WTC11 (cell line): Measurements from ENCODE around the gene SCYGR7.

Experiments used
- ATF1 ChIP-seq: sonication (generic); formaldehyde crosslinking; IDR thresholded peaks from 2 replicates; pipeline ENCODE4 v1.8.1; 2023; ENCODE audit warnings: mild to moderate bottlenecking, moderate library complexity, missing genetic modification reagents
- CREB1 ChIP-seq: sonication (generic); formaldehyde crosslinking; IDR thresholded peaks from 2 replicates; pipeline ENCODE4 v1.8.0; 2023; ENCODE audit warnings: mild to moderate bottlenecking, missing genetic modification reagents
- CTCF ChIP-seq: fragments of 200-600 bp; IDR thresholded peaks from 2 replicates; pipeline ENCODE4 v1.8.0; 2022; ENCODE audit warnings: antibody characterized with exemption
- SP1 ChIP-seq: sonication (generic); formaldehyde crosslinking; conservative IDR thresholded peaks from 2 replicates; pipeline ENCODE4 v1.8.1; 2022; ENCODE audit warnings: missing genetic modification reagents
- ZNF121 ChIP-seq: sonication (generic); formaldehyde crosslinking; IDR thresholded peaks from 2 replicates; pipeline ENCODE4 v1.8.0; 2023; ENCODE audit warnings: missing genetic modification reagents
- ZNF423 ChIP-seq: fragments of 250-450 bp; sonication (Bioruptor Pico); IDR thresholded peaks from 2 replicates; pipeline ENCODE4 v2.1.2; 2022; ENCODE audit warnings: mild to moderate bottlenecking, moderate library complexity
- TF ChIP-seq, protein P1 (sequence below): sonication (generic); formaldehyde crosslinking; IDR thresholded peaks from 2 replicates; pipeline ENCODE4 v1.8.1; 2022; ENCODE audit warnings: mild to moderate bottlenecking, missing genetic modification reagents, moderate library complexity, borderline replicate concordance
- TF ChIP-seq, protein P2 (sequence below): sonication (generic); formaldehyde crosslinking; IDR thresholded peaks from 2 replicates; pipeline ENCODE4 v1.8.0; 2023; ENCODE audit warnings: missing genetic modification reagents
- TF ChIP-seq, protein P3 (sequence below): sonication (generic); formaldehyde crosslinking; IDR thresholded peaks from 2 replicates; pipeline ENCODE4 v1.8.0; 2022; ENCODE audit warnings: mild to moderate bottlenecking, missing genetic modification reagents

GRCh38 chr2:227710986-227711385, 17.1 kb upstream of the SCYGR7 start:
- TF ChIP-seq, protein P1, sequence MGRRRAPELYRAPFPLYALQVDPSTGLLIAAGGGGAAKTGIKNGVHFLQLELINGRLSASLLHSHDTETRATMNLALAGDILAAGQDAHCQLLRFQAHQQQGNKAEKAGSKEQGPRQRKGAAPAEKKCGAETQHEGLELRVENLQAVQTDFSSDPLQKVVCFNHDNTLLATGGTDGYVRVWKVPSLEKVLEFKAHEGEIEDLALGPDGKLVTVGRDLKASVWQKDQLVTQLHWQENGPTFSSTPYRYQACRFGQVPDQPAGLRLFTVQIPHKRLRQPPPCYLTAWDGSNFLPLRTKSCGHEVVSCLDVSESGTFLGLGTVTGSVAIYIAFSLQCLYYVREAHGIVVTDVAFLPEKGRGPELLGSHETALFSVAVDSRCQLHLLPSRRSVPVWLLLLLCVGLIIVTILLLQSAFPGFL (CRISPR knock-in tag), result no peak
- TF ChIP-seq CREB1, result no peak
- no peak for TF ChIP-seq CTCF
- TF ChIP-seq, protein P2, sequence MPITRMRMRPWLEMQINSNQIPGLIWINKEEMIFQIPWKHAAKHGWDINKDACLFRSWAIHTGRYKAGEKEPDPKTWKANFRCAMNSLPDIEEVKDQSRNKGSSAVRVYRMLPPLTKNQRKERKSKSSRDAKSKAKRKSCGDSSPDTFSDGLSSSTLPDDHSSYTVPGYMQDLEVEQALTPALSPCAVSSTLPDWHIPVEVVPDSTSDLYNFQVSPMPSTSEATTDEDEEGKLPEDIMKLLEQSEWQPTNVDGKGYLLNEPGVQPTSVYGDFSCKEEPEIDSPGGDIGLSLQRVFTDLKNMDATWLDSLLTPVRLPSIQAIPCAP (CRISPR knock-in tag), result no peak
- TF ChIP-seq, protein P3, sequence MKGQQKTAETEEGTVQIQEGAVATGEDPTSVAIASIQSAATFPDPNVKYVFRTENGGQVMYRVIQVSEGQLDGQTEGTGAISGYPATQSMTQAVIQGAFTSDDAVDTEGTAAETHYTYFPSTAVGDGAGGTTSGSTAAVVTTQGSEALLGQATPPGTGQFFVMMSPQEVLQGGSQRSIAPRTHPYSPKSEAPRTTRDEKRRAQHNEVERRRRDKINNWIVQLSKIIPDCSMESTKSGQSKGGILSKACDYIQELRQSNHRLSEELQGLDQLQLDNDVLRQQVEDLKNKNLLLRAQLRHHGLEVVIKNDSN, result no peak
- TF ChIP-seq ZNF423, result no peak
- no peak for TF ChIP-seq ATF1 (CRISPR knock-in tag)
- TF ChIP-seq SP1 (CRISPR knock-in tag), result no peak
- TF ChIP-seq ZNF121, result no peak
